ENCODE data around the gene ABCD3. TPM values are rescaled to one million over a fixed set of nuclear protein-coding genes. Genes with fewer than 3 reads are reported as not detected.
"Not testable (repeated sequence)": the region's sequence is repeated elsewhere in the genome, so short reads cannot be mapped to it uniquely, and the experiment has no call there.

The ABCD3 gene
- total and polyA plus RNA-seq, 2 donors (not counting 1 experiment from before 2014, with no cell fraction given) = 26.4 to 34.0 TPM

GRCh38 chr1:94565901-94566300 lies 147.7 kb downstream of the ABCD3 start:
- H3K4me1 ChIP-seq (ENCODE audit: control insufficient read depth, extremely low read depth, insufficient read depth, low read length) = no peaks in the 10 kb centered on the region
- no peak overlapping the region for H3K4me3 ChIP-seq (replicated peaks in 1 of 4; ENCODE audit: control extremely low read depth in 1 of 4, insufficient read depth in 1 of 4, low read depth in 3 of 4, low read length in 4 of 4)
- no peak for DNase-seq (ENCODE audit: low read depth in 2 of 2)
- TF ChIP-seq EZH2 (IDR thresholded peaks at IDR 0.05; ENCODE audit: low read length, missing control alignments) (no peak), CTCF (conservative IDR thresholded peaks at IDR 0.05 in 1 of 2, IDR thresholded peaks at IDR 0.05 in 1 of 2; ENCODE audit: low read depth in 1 of 2, low read length in 2 of 2) (no peak)
- H3K27ac ChIP-seq (ENCODE audit: insufficient read depth, low read length) = no peak overlapping the region
- H3K36me3 ChIP-seq (ENCODE audit: control insufficient read depth, insufficient read depth, low read length) = no peaks in the 10 kb centered on the region
- H3K27me3 ChIP-seq (ENCODE audit: control insufficient read depth, insufficient read depth, low read length) = no peaks in the 10 kb centered on the region
- no peak overlapping the region for H3K9ac ChIP-seq (ENCODE audit: insufficient read depth, low read length)
- H4K20me1 ChIP-seq (ENCODE audit: control insufficient read depth, extremely low read depth, insufficient read depth, low read length) = no peaks in the 10 kb centered on the region
- no peaks in the 10 kb centered on the region for H3K9me3 ChIP-seq (ENCODE audit: control insufficient read depth, insufficient read depth, low read depth, low read length)
- H3K79me2 ChIP-seq (ENCODE audit: control insufficient read depth, insufficient read depth, low read length) = no peaks in the 10 kb centered on the region
- H3K4me2 ChIP-seq (ENCODE audit: extremely low read depth, insufficient read depth, low read length) = no peak overlapping the region
- no peak overlapping the region for H2AFZ ChIP-seq (ENCODE audit: low read length)

- not testable (repeated sequence) for H3K4me3 ChIP-seq (replicated peaks in 1 of 4; ENCODE audit: control extremely low read depth in 1 of 4, insufficient read depth in 1 of 4, low read depth in 3 of 4, low read length in 4 of 4); H3K9ac ChIP-seq (ENCODE audit: insufficient read depth, low read length); H4K20me1 ChIP-seq (ENCODE audit: control insufficient read depth, extremely low read depth, insufficient read depth, low read length); H3K36me3 ChIP-seq (ENCODE audit: control insufficient read depth, insufficient read depth, low read length); H3K79me2 ChIP-seq (ENCODE audit: control insufficient read depth, insufficient read depth, low read length); H3K27ac ChIP-seq (ENCODE audit: insufficient read depth, low read length); H3K4me1 ChIP-seq (ENCODE audit: control insufficient read depth, extremely low read depth, insufficient read depth, low read length); H2AFZ ChIP-seq (ENCODE audit: low read length); DNase-seq (ENCODE audit: low read depth in 2 of 2); H3K4me2 ChIP-seq (ENCODE audit: extremely low read depth, insufficient read depth, low read length); H3K27me3 ChIP-seq (ENCODE audit: control insufficient read depth, insufficient read depth, low read length); H3K9me3 ChIP-seq (ENCODE audit: control insufficient read depth, insufficient read depth, low read depth, low read length)
These were observed 148.2 kb downstream of the ABCD3 start for GRCh38 chr1:94566436-94566835.

- not testable (repeated sequence) for H3K4me1 ChIP-seq (ENCODE audit: control insufficient read depth, extremely low read depth, insufficient read depth, low read length); H3K27ac ChIP-seq (ENCODE audit: insufficient read depth, low read length); H3K9me3 ChIP-seq (ENCODE audit: control insufficient read depth, insufficient read depth, low read depth, low read length); H3K27me3 ChIP-seq (ENCODE audit: control insufficient read depth, insufficient read depth, low read length); DNase-seq (ENCODE audit: low read depth in 2 of 2); H3K4me3 ChIP-seq (replicated peaks in 1 of 4; ENCODE audit: control extremely low read depth in 1 of 4, insufficient read depth in 1 of 4, low read depth in 3 of 4, low read length in 4 of 4); H3K4me2 ChIP-seq (ENCODE audit: extremely low read depth, insufficient read depth, low read length); H2AFZ ChIP-seq (ENCODE audit: low read length); H3K36me3 ChIP-seq (ENCODE audit: control insufficient read depth, insufficient read depth, low read length); H3K9ac ChIP-seq (ENCODE audit: insufficient read depth, low read length); H3K79me2 ChIP-seq (ENCODE audit: control insufficient read depth, insufficient read depth, low read length); H4K20me1 ChIP-seq (ENCODE audit: control insufficient read depth, extremely low read depth, insufficient read depth, low read length)
These were observed 149.9 kb downstream of the ABCD3 start for GRCh38 chr1:94567975-94568607.

Other genes starting within 250 kb of the ABCD3 start
- gene ARHGAP29, start 180.8 kb upstream of the ABCD3 start, total RNA-seq = 20.5 and 26.6 TPM in 2 replicates
- 35.4 and 37.3 TPM in 2 replicates for gene ARHGAP29, start 180.8 kb upstream of the ABCD3 start, polyA plus RNA-seq
- 50.8 and 234 TPM in 2 replicates for gene F3, start 123.4 kb downstream of the ABCD3 start, total RNA-seq
- gene F3, start 123.4 kb downstream of the ABCD3 start, polyA plus RNA-seq = 269 and 400 TPM in 2 replicates

All from fibroblast of lung (primary cell).